Spleen (tissue), 13 donors: ENCODE results near the gene NFATC1. TPM values are rescaled to one million over a fixed set of nuclear protein-coding genes. Genes with fewer than 3 reads are reported as not detected.

ENCODE experiments used
- DNase-seq: peaks from one replicate; pipeline ENCODE4 v3.0.0-alpha.2; 2020
- H3K27ac ChIP-seq, 8 donors: fragments of 200-600 bp; sonication (generic) in 7 of 8; 1 replicate in 4 of 8; 2 replicates in 4 of 8; pipeline versions ENCODE4 v1.5.0 to v1.8.0; 2016 to 2021; ENCODE audit warnings: inconsistent platforms in 4 of 8, mild to moderate bottlenecking in 4 of 8, moderate library complexity in 1 of 8
- H3K27me3 ChIP-seq, 7 donors: fragments of 200-600 bp; sonication (generic) in 6 of 7; replicated peaks in 1 of 7; 1 replicate in 4 of 7; 2 replicates in 3 of 7; pipeline versions ENCODE4 v1.5.0 to v1.8.0; 2016 to 2021; ENCODE audit warnings: inconsistent platforms in 3 of 7, mild to moderate bottlenecking in 1 of 7
- H3K36me3 ChIP-seq, 6 donors: fragments of 200-600 bp; sonication (generic) in 5 of 6; 1 replicate in 4 of 6; 2 replicates in 2 of 6; pipeline versions ENCODE4 v1.5.0 to v1.8.0; 2016 to 2021; ENCODE audit warnings: inconsistent platforms in 2 of 6
- H3K4me1 ChIP-seq, 6 donors: fragments of 200-600 bp; sonication (generic) in 5 of 6; 1 replicate in 3 of 6; 2 replicates in 3 of 6; pipeline versions ENCODE4 v1.5.0 to v1.8.0; 2016 to 2021; ENCODE audit warnings: inconsistent platforms in 3 of 6
- H3K4me3 ChIP-seq, 8 donors: fragments of 200-600 bp; sonication (generic) in 7 of 8; 1 replicate in 4 of 8; 2 replicates in 4 of 8; pipeline versions ENCODE4 v1.5.0 to v1.8.0; 2016 to 2021; ENCODE audit warnings: inconsistent platforms in 4 of 8, mild to moderate bottlenecking in 4 of 8, moderate library complexity in 2 of 8
- H3K9me3 ChIP-seq, 8 donors: fragments of 200-600 bp; sonication (generic) in 7 of 8; 1 replicate in 4 of 8; 2 replicates in 4 of 8; pipeline versions ENCODE4 v1.5.0 to v1.8.0; 2016 to 2021; ENCODE audit warnings: inconsistent platforms in 4 of 8
- CTCF ChIP-seq, 11 experiments: fragments of 200-600 bp in 7 of 11; fragments of 450-650 bp in 4 of 11; sonication (generic) in 4 of 11; IDR thresholded peaks in 8 of 11; conservative IDR thresholded peaks in 3 of 11; 1 replicate in 7 of 11; 2 replicates in 4 of 11; pipeline versions ENCODE4 v1.4.0 to v1.8.0; 2016 to 2021; ENCODE audit warnings: antibody characterized with exemption in 11 of 11, inconsistent platforms in 4 of 11, mild to moderate bottlenecking in 1 of 11
- POLR2A ChIP-seq, 3 donors: fragments of 450-650 bp; IDR thresholded peaks; one replicate each; pipeline ENCODE4 v1.5.1; 2017; ENCODE audit warnings: antibody characterized with exemption in 3 of 3, mild to moderate bottlenecking in 1 of 3
- POLR2AphosphoS5 ChIP-seq, 3 donors: sonication (generic); formaldehyde crosslinking; IDR thresholded peaks; one replicate each; pipeline ENCODE4 v1.5.1; 2017; ENCODE audit warnings: antibody characterized with exemption in 3 of 3
- WGBS, 5 donors: extraction: QIAGEN DNeasy Blood & Tissue Kit in 3 of 5; methylation state at CpG; one replicate each; pipeline versions ENCODE4 v1.1.5 to v1.1.7; 2013 to 2018; 5-methylcytosine and 5-hydroxymethylcytosine counted together
- intact Hi-C: fragments of 100-400 bp; cut with DNase I; formaldehyde crosslinking; loops from one replicate; pipeline ENCODE4 v1.15.0; 2023; ENCODE audit warnings: low total_unique reads
- long read RNA-seq, 2 donors: transcript quantifications; one replicate each; lab custom pipeline, GENCODE V29; 2026
- polyA plus RNA-seq, 3 donors: library from polyadenylated mRNA; stranded (reverse); fragments of 200-250 nt; gene quantifications; one replicate each; pipeline ENCODE4 v1.2.1, GENCODE V29; 2013
- total RNA-seq, 7 donors: library from RNA; depleted of rRNA in 3 of 7; stranded (reverse); fragments of >200 nt in 3 of 7; fragmentation: NEBNext Ultra II Directional in 4 of 7; extraction: Animal tissue kit (Norgen Biotek cat#: 25700) in 4 of 7; gene quantifications; one replicate each; pipeline versions ENCODE4 v1.1.0 to v1.2.1, GENCODE V29; 2016 to 2021
- donor health status: healthy with polysubstance abuse.
- donor health status: DM: no; HTN: no; CAD: no; lungs with moderate emphysema.
- donor health status: DM: no; HTN: no; CAD: no.
- donor health status: Bipolar disorder and iron deficiency.
- donor health status: healthy.
- donor health status: DM: no; HTN: no; CAD: no.
- donor health status: DM: yes; HTN: yes; CAD: no.

NFATC1 gene
- total RNA-seq (10 to 100 TPM; 38.6 to 64.9 (median 56.1) TPM), polyA plus RNA-seq (10 to 100 TPM; 20.7 to 36.4 (median 30.0) TPM)
- long read RNA-seq, donor 1, full-length matches to known transcripts: 2 of 11 reads
- long read RNA-seq, donor 1, partial matches to known transcripts: 9 of 11 reads
- long read RNA-seq, donor 1, other reads (novel, unspliced or antisense): 0 of 11 reads
- long read RNA-seq, donor 2, full-length matches to known transcripts: 2 of 2 reads
- long read RNA-seq, donor 2, partial matches to known transcripts: 0 of 2 reads
- long read RNA-seq, donor 2, other reads (novel, unspliced or antisense): 0 of 2 reads

- no peaks in the 10 kb centered on the region for H3K36me3 ChIP-seq
- peak; percentile 86 for DNase-seq
- peaks cover 25 to 75% (median 66%) of the 10 kb centered on the region in 6 donors for H3K4me1 ChIP-seq
- peak within 1 kb of the TSS; percentile 31 to 74 (median 62) for H3K4me3 ChIP-seq
- peak within 1 kb of the TSS; percentile 48 to 97 (median 84) for H3K27ac ChIP-seq
- WGBS, 5 donors: 0 to 1% (median 1%) methylated on average over 34 to 91 of the region's 91 CpGs; no CpG with 5 or more reads in 1 of the 5 donors
- peaks cover 0 to 65% (median 12%) of the 10 kb centered on the region in 7 donors for H3K27me3 ChIP-seq
- TF ChIP-seq POLR2A (IDR thresholded peaks at IDR 0.05): no peak
- TF ChIP-seq CTCF (IDR thresholded peaks at IDR 0.05 in 8 of 11, conservative IDR thresholded peaks at IDR 0.05 in 3 of 11): peak in 1 of 11 experiments; percentile 2
- peak; percentile 72 to 78 (median 74) for TF ChIP-seq POLR2AphosphoS5 (IDR thresholded peaks at IDR 0.05)
- H3K9me3 ChIP-seq: no peaks in the 10 kb centered on the region
- intact Hi-C loops: loop anchor here (5.0 kb wide), 1 partner anchor 131 kb away; no protein-coding TSS in a partner anchor
These were observed at the start of gene NFATC1 for GRCh38 chr18:79395761-79396404. TSS of gene NFATC1 (plus strand) at chr18:79395930. CDS start at chr18:79396225, 295 bp downstream.

GRCh38 chr18:79345981-79346380, 49.7 kb upstream of the NFATC1 start:
- no peaks in the 10 kb centered on the region for H3K4me1 ChIP-seq
- no peak for DNase-seq

GRCh38 chr18:79348066-79348465, 47.7 kb upstream of the NFATC1 start:
- no peak overlapping the region for H3K27ac ChIP-seq
- no peaks in the 10 kb centered on the region for H3K4me1 ChIP-seq
- intact Hi-C loops: no loop called here
- no peaks in the 10 kb centered on the region for H3K27me3 ChIP-seq
- peaks cover 6 to 98% (median 76%) of the 10 kb centered on the region in 6 donors for H3K36me3 ChIP-seq
- TF ChIP-seq POLR2A (IDR thresholded peaks at IDR 0.05): no peak
- TF ChIP-seq CTCF (IDR thresholded peaks at IDR 0.05 in 8 of 11, conservative IDR thresholded peaks at IDR 0.05 in 3 of 11): no peak
- no peak for TF ChIP-seq POLR2AphosphoS5 (IDR thresholded peaks at IDR 0.05)
- WGBS, 5 donors: 86 to 93% (median 91%) methylated on average over 5 of the region's 5 CpGs
- H3K4me3 ChIP-seq: no peak overlapping the region
- no peaks in the 10 kb centered on the region for H3K9me3 ChIP-seq
- DNase-seq: no peak

More at GRCh38 chr18:79345981-79346380, 49.7 kb upstream of the NFATC1 start:
- Histone ChIP-seq H3K27me3 (no peaks in the 10 kb centered on the region), H3K4me3 (no peak overlapping the region), H3K36me3 (peaks cover 6 to 95% (median 71%) of the 10 kb centered on the region in 6 donors), H3K9me3 (no peaks in the 10 kb centered on the region), H3K27ac (no peak overlapping the region)
- 93 to 99% (median 97%) methylated on average over 21 to 26 of the region's 26 CpGs for WGBS, 5 donors
- TF ChIP-seq POLR2AphosphoS5 (IDR thresholded peaks at IDR 0.05) (peak in 1 of 3 donors; percentile 28), POLR2A (IDR thresholded peaks at IDR 0.05) (no peak)
- intact Hi-C loops: no loop called here

- 73 to 95% (median 80%) methylated on average over 6 of the region's 6 CpGs for WGBS, 5 donors
- no peak overlapping the region for H3K27ac ChIP-seq
These were observed 43.3 kb upstream of the NFATC1 start for GRCh38 chr18:79352432-79352831.

More at GRCh38 chr18:79352432-79352831, 43.3 kb upstream of the NFATC1 start:
- no peak for DNase-seq
- Histone ChIP-seq H3K4me3 (no peak overlapping the region), H3K4me1 (no peaks in the 10 kb centered on the region), H3K36me3 (peaks cover 0 to 67% (median 40%) of the 10 kb centered on the region in 6 donors), H3K27me3 (no peaks in the 10 kb centered on the region), H3K9me3 (no peaks in the 10 kb centered on the region)
- no peak for TF ChIP-seq CTCF (IDR thresholded peaks at IDR 0.05 in 8 of 11, conservative IDR thresholded peaks at IDR 0.05 in 3 of 11)
- TF ChIP-seq POLR2AphosphoS5 (IDR thresholded peaks at IDR 0.05): no peak
- no peak for TF ChIP-seq POLR2A (IDR thresholded peaks at IDR 0.05)
- intact Hi-C loops: no loop called here
